Fibroblast of gingiva (primary cell): ENCODE measurements around the gene USP16.
"Not testable (repeated sequence)": the region's sequence is repeated elsewhere in the genome, so short reads cannot be mapped to it uniquely, and the experiment has no call there.

ENCODE experiments used
- DNase-seq: peaks from one replicate; pipeline ENCODE4 v3.0.0-alpha.2; 2011; ENCODE audit warnings: low read depth

Gene USP16

GRCh38 chr21:29033871-29034270 is 9.4 kb downstream of the USP16 start:
- DNase-seq: no peak

GRCh38 chr21:29034678-29035077 is 10.2 kb downstream of the USP16 start:
- DNase-seq: no peak

GRCh38 chr21:29052224-29052623 is 27.8 kb downstream of the USP16 start:
- no peak for DNase-seq

GRCh38 chr21:29053011-29053553 is 28.6 kb downstream of the USP16 start:
- no peak for DNase-seq

- no peak for DNase-seq
These were observed 29.2 kb downstream of the USP16 start for GRCh38 chr21:29053656-29054055.

- DNase-seq: no peak
These were observed 30.6 kb downstream of the USP16 start for GRCh38 chr21:29055080-29055479.

GRCh38 chr21:29056005-29056404 is 31.5 kb downstream of the USP16 start:
- DNase-seq: no peak

- no peak for DNase-seq
These were observed 32.1 kb downstream of the USP16 start for GRCh38 chr21:29056538-29057050.

GRCh38 chr21:29064850-29065481 is 40.5 kb downstream of the USP16 start:
- no peak for DNase-seq

- DNase-seq: peak; percentile 18
These were observed 48.4 kb downstream of the USP16 start for GRCh38 chr21:29072873-29073221.

- DNase-seq: peak; percentile 100
These were observed 48.9 kb downstream of the USP16 start, which contains the start of gene CCT8 for GRCh38 chr21:29073222-29074006. Gene CCT8, minus strand, starts transcription at chr21:29073648. Its CDS starts 58 bp downstream, at chr21:29073590.

- DNase-seq: no peak
These were observed 49.5 kb downstream of the USP16 start for GRCh38 chr21:29074007-29074376.

GRCh38 chr21:29074783-29075182 is 50.3 kb downstream of the USP16 start:
- no peak for DNase-seq

- DNase-seq: no peak
These were observed 51.4 kb downstream of the USP16 start for GRCh38 chr21:29075706-29076466.

GRCh38 chr21:29076731-29077640 is 52.5 kb downstream of the USP16 start:
- not testable (repeated sequence) for DNase-seq

- no peak for DNase-seq
These were observed 53.2 kb downstream of the USP16 start for GRCh38 chr21:29077651-29078090.

- DNase-seq: no peak
These were observed 54.6 kb downstream of the USP16 start for GRCh38 chr21:29078869-29079767.

GRCh38 chr21:29080454-29080941 is 56.0 kb downstream of the USP16 start:
- DNase-seq: no peak

GRCh38 chr21:29082046-29082815 is 57.8 kb downstream of the USP16 start:
- no peak for DNase-seq
